CD4-positive, alpha-beta T cell treated with Interleukin-6 at 100 ng/mL for 8 hours (primary cell): ENCODE data around the gene ADAM12.
"Not testable (repeated sequence)": the region's sequence is repeated elsewhere in the genome, so short reads cannot be mapped to it uniquely, and the experiment has no call there.

Experiments
- DNase-seq: peaks from one replicate; pipeline ENCODE4 v3.0.0-alpha.2; 2020; ENCODE audit warnings: mixed read lengths, low spot score

The ADAM12 gene

DNA sequence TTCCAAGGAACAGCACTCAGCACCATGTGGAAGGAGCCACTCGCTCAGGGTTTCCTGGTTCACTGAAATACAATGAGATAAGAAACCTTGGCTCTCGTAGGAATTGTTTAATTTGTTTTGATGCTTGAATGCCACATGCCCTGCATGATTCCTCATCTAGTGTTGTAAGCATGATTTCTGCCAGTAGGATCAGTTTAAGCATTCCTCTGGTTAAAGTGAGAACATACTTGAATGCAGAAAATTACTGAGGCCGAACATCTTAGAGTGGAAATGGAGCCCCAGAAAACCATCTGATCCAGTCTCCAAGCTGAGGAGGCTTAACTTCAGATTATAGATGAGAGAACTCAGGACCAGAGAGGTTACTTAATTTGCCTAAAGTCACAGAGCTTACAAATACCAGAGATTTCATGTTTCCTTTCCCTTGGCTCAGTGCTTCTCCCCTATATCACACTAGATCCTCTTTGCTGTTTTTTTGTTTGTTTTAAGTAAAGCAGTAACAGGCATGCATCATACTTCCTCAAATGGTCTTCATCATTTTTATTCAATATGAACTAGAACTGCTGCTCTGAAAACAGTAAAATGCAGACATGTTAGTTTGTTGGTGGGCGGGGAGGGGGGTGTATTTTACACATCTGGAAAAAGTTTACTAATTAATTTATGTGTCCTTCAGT lies 125.1 kb downstream of the ADAM12 start:
- no peak for DNase-seq

DNA sequence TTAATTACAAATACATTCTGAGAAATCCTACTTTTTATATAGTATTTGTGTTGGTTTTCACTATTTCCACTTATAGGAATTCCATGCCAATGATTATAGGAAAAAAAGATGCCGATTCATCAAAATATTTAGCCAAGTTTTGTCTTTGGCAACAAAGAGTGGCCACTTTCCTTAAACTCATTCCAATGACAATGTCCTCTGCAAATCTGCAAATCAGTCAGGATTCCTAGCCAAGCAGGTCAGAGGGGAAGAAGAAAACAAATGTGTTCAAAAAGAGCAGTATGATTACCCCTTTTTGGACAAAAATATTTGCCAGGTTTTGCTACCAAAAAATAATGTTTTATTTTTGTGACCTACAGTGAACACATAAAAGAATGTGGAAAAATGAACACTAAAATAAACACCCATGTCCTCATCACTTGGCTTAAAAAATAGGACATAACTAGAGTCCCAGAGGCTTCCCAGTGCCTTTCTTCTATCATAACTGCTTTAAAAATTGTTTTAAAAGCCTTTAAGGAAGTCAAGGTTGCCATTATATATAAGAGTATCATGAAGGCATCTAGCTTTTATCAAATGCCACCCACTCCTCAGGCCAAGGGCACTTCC lies 125.9 kb downstream of the ADAM12 start:
- no peak for DNase-seq

DNA sequence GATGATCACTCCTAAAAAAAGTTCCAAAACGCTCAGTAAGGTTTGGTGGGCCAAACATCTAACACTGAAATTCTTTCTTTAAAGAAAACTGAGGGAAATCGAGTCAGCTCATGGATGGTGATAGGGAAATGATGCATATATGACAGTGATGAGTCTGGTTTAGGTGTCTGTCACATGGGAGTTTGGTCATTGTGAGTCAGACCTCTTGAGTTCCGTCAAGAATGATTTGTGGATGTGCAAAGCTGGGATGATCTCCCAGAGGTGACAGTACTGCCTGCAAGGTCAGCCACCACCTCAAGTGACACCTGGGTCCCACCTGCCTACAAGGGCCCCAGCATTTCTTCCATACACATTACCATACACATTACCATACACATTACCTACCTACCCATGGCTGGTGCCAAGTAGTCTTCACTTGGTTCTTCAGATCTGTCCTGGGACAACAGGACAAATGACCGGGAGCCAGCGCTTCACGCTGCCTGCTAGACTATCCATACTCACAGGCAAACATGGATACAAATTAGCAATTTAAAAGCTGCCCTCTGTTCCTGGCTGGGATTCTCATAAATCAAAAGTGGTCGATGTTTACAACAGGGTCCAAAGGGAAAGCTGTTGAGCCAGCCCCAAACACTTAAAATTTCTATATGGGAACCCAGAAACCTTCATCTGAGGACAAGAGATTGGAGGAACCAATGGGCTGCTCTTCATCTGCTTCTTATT lies 128.4 kb downstream of the ADAM12 start:
- DNase-seq = no peak

DNA sequence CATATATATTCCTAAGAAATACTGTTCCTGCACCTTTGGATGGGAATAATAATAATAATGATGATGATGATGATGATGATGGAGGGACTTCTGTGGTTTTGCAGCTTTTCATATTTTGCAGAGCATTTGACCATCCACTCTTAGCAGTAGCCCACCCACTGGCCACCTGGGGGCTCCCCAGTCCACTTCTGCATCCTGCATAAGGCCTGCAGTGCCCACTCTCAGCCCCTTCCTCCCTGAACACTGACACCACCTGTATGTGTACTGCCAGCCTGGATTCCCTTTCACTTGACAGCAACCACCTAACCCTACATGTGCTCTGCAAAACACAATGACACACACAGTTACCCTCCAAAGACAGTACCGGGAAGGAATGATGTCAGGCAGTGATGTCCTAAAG lies 131.4 kb downstream of the ADAM12 start:
- no peak for DNase-seq

DNA sequence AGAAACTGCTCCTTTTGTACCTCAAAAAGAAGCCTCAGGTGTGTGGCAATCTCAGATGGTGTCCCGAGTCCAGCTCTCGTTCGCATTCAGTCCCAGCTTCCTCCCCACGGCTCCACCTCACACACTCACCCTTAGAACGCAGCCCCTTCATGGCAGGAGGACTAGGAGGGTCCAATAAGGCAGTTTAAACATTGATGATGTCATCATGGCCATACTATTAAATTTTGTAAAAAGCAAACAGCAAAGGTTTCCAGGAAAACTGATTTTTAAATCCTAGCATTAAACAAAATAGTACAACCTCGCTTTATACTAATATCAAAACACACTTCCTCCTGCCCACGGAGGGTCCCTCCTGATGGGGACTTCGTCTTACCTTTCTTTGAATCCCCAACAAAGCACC lies 133.0 kb downstream of the ADAM12 start:
- DNase-seq = no peak

DNA sequence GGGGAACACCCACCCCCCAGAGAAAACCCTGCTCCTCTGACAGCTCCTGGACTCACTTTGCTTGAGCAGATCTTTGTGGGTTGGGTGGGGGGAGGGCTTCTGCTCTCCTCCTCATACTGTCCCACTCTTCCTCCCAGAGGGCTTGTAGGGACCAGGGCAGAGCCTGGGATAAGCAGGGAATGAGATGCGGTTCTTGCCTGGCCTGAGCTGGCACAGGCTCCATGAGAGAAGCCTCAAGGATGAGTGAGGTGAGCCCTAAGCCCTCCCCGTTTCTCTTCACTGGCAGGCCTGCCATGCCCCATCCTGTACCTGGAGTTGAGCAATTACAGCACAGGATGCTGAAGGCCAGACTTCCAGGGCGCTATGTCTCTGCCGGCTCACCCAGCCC lies 134.7 kb downstream of the ADAM12 start:
- DNase-seq = no peak

DNA sequence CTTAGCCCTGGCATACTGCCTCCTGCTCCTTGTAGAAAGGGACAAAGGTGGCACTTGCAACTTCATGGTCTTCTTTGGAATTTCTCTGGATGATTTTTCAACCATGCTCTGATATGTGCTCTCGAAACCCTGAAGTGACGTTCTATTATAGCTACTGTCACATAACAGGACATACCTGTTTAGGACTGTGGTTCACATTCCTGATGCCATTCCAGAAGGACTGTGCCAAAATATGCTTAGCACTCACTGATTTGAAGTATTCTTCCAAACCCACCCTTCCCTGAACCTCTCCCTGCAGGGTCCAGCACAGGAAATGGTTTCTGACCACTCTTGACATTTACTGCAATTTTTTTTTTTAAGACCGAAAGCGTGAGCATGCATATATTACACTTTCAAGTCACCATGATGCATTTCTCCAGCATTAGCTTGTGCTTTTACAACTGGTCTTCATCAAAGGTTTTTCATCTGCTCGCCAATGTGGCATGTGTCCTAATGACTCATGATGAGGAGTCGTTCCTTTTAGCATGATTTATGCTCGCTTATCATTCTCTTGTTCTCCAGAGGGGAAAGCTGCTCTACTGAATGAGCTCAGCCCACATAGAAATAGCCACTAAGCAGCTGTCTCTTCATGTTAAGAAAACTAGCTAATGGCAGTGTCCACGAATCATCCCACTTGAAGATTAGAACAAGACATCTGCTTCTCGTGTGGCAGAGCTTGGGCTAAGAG lies 135.2 kb downstream of the ADAM12 start:
- no peak for DNase-seq

DNA sequence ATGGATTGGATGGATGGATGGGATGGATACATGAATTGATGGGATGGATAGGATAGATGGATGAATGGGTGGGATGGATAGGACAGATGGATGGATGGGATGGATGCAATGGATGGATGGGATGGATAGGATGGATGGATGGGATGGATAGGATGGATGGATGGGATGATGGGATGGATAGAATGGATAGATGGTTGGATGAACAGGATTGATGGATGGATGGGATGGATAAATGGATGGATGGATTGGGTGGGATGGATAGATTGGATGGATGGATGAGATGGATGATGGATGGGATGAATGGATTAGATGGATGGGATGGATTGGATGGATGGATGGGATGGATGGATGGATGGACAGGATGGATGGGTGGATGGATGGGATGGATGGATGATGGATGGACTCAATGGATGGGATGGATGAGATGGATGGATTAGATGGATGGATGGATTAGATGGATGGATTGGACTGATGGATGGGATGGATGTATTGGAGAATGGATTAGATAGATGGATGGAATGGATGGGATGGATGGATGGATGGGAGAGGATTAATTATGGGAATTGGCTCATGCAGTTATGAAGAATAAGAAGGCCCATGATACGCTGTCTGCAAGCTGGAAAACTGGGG lies 136.4 kb downstream of the ADAM12 start:
- DNase-seq = no peak

DNA sequence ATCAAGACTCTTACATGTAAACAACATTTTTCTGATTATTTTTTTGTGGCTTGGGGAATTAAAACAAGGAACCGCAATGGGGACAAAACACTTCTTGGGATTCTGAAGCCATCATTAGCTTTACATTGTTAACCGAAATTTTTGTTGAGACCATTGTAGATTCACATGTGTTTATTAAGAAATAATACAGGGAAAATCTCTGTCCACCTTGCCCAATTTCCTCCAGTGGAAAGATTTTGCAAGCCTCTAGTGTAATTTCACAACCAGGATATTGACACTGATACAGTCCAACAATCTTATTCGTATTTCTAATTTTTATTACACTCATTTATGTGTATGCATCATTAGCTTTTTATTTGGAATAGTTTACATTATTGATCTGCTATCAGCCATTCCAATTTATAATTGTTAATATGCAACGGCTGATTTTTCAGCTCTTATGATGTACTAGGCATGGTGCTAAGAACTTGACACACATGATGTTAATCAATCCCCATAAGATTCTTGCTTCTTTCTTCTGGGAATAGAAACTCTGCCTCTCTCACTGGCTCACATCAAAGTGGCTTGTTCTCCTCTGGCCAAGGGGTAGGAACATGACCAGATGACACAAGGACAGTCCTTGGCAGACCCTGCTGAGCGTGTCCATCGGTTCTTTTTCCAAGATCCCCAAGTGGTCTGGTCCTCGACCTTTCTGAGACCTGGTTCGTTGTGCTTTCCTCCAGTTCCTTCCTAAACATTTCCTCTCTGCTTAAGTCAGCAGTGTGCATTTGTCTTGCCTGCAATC lies 137.6 kb downstream of the ADAM12 start:
- no peak for DNase-seq

DNA sequence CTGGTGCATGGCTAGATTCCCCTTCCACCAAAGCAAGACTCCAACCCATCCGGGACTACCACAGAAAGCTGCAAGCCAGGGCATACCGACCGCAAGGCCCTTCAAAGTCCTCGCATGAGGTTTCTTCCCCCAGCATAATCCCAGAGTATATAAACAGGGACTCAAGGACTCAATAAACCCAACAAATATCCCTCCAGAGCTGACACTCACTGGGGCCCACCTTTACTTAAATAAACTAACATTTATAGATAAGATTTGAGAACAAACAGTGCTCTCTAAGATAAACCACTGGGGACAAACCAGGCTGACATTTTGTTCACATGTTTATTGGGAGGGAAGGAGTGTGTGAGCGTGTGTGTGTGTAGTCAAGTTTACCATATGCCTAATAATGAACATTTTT lies 138.2 kb downstream of the ADAM12 start:
- no peak for DNase-seq

DNA sequence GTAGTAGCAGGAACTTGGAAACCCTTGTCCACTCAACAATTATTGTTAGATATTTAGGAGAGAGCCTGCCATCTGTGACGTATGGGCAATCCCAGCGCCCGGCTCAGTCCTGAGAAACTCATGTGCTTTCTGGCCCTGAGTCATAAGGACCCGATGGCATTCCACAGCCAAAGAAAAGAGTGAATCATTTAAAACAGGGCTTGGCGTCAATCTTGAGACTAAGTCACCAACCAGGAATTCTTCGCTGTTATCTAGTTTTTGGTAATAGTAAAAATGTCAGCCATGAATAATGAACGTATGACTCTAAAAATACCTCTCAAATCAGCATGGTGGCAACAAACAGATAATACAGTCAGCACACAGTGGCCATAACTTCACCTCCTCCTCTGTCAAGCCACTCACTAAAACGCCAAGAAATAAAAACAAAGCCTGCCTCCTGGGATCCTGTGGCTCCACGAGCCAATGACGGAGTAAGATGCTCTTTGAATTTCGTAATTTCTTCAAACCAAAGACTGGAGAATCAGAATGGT lies 140.8 kb downstream of the ADAM12 start:
- no peak for DNase-seq

DNA sequence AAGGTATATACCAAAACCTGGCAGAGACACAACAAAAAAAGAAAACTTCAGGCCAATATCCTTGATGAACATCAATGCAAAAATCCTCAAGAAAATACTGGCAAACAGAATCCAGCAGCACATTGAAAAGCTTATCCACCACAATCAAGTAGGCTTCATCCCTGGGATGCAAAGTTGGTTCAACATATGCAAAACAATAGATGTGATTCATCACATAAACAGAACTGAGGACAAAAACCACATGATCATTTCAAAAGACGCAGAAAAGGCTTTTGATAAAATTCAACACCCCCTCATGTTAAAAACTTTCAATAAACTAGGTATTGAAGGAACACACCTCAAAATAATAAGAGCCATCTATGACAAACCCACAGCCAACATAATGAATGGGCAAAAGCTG lies 141.9 kb downstream of the ADAM12 start:
- not testable (repeated sequence) for DNase-seq

DNA sequence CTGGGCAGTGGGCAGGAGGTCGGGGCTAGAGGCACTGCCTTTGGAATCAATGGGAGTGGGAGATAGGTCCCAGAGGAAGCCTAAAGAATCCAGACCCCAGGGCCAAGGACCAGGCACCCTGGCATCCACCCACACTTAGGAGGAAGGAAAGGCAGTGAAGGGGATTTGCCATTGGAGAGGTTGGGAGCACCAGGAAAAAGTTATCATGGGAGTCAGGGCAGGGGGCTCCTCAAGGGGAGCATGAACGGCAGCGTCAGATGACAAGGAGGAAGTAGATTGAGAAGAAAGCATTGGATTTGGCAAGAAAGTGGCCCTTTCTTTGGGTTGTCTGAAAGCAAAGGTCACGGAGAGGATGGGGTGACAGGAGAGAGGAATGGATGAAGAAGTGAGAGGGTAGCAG lies 142.8 kb downstream of the ADAM12 start:
- DNase-seq = no peak

DNA sequence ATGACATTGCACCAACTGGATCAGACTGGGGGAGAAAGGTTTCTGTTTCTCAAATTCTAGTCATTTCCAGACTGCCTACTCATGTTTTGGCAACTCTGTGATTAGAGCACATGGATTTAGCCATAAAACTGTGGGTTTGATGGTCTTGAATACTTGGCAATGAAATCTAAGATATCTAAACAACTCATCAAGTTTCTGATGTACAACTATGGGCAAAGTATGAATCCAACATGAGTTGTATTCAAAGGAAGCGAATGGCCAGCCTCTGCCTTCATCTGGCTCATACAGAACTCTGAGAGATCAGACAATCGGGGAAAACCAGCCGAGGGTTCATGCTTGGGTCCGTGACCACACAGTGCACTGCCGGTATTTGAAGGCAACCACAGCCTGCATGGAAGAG lies 144.3 kb downstream of the ADAM12 start:
- no peak for DNase-seq

DNA sequence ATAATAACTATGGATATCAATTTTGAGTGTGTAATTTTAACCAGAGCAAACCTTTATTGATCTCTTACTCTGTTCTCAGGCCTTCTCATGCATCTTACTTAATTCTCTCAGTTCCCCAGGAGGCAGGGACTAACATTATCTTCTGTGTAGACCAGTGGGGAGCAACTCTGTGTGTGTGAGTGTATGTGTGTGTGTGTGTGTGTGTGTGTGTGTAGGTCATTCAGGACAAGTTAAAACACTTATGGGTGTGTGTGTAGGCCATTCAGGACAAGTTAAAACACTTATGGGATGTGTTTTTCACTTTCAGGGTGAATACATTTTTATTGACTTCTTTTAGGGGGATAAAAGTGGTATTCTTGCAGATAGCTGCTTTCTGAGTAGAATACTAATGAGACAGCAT lies 145.0 kb downstream of the ADAM12 start:
- DNase-seq = no peak

DNA sequence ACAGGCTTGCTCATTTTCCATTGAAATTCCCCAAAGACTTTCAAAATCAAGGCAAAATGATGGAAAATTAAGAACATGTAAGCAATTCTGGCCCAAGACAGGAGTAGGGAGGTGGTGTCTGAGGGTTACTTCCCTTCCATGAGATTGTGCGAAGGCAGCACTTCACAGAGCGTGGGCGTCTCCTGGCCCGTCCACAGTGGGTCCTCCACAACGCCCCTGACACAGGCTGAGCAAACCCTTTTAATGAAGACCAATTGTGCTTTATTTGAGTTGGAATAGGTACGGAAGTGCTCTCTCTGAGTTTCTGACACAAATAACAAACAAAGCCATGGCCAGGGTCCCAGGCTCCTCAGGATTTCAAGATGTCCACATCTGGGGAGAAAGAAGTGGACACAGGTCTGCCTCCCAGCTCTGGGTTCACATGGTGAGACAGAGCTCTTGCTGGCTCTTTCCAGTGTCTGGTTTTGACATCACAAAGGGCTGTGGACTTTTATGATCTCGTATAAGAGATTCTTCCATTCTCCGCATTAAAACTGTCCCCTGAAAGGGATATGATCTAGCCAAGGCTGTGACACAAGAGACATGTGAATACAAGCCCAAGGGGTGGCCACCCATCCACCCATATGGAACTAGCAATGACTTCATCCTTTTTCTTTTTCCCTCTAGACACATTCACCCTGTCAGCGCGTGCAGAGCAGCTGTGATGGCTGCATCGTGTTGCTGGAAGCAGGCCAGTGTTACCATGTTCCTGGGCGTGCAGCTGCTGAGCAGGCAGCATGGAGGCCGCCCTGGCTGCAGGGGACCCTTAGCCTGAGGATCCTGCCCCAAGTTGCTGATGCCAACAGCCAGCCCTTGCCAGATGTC lies 145.6 kb downstream of the ADAM12 start:
- DNase-seq = no peak

DNA sequence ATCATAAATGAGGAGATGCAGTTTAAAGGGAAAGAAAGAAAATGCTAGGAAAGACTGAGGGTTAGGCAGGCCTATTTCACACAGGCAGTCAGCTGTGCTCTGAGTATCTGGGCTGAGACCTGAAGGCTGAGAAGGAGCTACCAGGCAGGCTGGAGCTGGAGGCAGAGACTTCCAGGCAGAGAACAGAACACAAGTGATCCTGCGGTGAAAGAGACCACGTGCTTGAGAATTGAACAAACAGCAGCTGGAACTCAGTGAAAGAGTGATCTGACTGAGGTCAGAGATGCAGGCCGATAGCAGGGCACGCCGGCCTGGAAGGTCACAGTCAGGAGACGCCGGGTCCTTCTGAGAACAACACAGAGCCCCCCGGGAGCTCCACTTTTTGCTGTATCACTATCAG lies 147.8 kb downstream of the ADAM12 start:
- DNase-seq = no peak

DNA sequence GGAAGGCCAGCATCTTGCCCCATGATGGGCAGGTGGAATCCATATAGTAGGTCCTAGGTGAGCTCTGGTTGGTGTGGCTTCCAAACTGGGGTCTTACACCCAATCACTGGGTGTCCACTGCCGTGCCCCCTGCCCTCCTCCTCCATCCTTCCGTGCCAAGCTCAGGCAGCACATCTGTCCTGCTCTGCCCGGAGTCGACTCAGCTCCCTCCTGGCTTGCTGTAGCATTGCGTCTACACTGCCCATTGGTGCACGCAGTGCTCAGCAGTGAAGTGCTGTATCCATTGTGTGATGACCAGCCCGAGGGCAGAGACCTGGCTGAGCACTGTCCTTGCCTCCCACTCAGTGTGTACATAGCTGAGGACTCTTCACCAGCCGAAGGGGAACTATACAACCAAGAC lies 148.4 kb downstream of the ADAM12 start:
- DNase-seq = no peak

DNA sequence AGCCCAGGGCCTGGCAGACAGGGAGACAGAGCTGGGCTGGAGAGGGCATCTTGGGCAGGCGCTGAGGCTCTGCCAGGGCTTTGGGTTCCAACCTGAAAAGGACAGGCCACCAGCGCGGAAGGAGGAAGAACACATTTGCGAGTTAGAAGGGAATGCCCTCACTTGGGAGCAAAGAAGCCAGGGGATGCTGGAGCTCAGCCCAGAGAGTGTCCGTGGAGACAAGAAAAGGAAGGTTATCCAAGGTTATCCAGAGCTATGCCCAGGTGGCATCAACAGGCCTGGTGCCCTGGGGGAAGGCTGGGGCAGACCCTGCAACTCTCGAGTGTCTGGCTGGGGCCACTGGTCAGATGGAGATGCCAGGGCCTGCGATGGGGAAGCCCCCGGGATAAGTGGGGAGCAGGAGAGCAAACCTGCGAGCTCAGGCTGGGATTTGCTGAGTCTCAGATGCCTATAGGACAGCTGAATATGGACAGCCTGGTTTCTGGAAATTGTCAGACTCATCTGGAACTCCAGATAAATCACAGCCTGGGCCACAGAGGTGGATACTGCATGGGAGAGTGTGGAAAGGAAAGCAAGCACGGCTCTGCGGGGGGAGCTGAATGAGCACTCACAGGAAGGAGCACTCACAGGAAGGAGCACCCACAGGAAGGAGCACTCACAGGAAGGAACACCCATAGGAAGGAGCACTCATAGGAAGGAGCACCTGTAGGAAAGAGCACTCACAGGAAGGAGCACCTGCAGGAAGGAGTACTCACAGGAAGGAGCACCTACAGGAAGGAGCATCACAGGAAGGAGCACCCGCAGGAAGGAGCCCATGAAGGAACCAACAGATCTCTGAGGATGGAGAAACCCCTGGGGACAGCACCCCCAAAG lies 152.1 kb downstream of the ADAM12 start:
- no peak for DNase-seq
